ENCODE data around the gene DOHH.

DOHH gene

GRCh38 chr19:3528539-3529211, 28.2 kb upstream of the DOHH start:
- FAIRE-seq (no peak), DNase-seq (ENCODE audit: insufficient read length, low spot score) (no peak)
- no peak for TF ChIP-seq POLR2A (IDR thresholded peaks at IDR 0.05; ENCODE audit: low read depth, low read length)

GRCh38 chr19:3528080-3528479, 27.6 kb upstream of the DOHH start:
- TF ChIP-seq POLR2A (IDR thresholded peaks at IDR 0.05; ENCODE audit: low read depth, low read length): no peak
- DNase-seq (ENCODE audit: insufficient read length, low spot score): no peak
- FAIRE-seq: no peak

- no peak for FAIRE-seq
- no peak for TF ChIP-seq POLR2A (IDR thresholded peaks at IDR 0.05; ENCODE audit: low read depth, low read length)
- no peak for DNase-seq (ENCODE audit: insufficient read length, low spot score)
These were observed 26.9 kb upstream of the DOHH start for GRCh38 chr19:3527238-3527910.

- no peak for DNase-seq (ENCODE audit: insufficient read length, low spot score)
- no peak for TF ChIP-seq POLR2A (IDR thresholded peaks at IDR 0.05; ENCODE audit: low read depth, low read length)
- FAIRE-seq: no peak
These were observed 26.2 kb upstream of the DOHH start for GRCh38 chr19:3526507-3527237.

- no peak for DNase-seq (ENCODE audit: insufficient read length, low spot score)
- TF ChIP-seq POLR2A (IDR thresholded peaks at IDR 0.05; ENCODE audit: low read depth, low read length): no peak
- no peak for FAIRE-seq
These were observed 24.5 kb upstream of the DOHH start for GRCh38 chr19:3524904-3525451.

GRCh38 chr19:3524078-3524842, 23.8 kb upstream of the DOHH start:
- TF ChIP-seq POLR2A (IDR thresholded peaks at IDR 0.05; ENCODE audit: low read depth, low read length): no peak
- no peak for FAIRE-seq
- DNase-seq (ENCODE audit: insufficient read length, low spot score): no peak

GRCh38 chr19:3523361-3524077, 23.0 kb upstream of the DOHH start:
- DNase-seq (ENCODE audit: insufficient read length, low spot score): no peak
- FAIRE-seq: no peak
- no peak for TF ChIP-seq POLR2A (IDR thresholded peaks at IDR 0.05; ENCODE audit: low read depth, low read length)

GRCh38 chr19:3522421-3523360, 22.2 kb upstream of the DOHH start:
- FAIRE-seq (no peak), DNase-seq (ENCODE audit: insufficient read length, low spot score) (no peak)
- TF ChIP-seq POLR2A (IDR thresholded peaks at IDR 0.05; ENCODE audit: low read depth, low read length): no peak

- TF ChIP-seq POLR2A (IDR thresholded peaks at IDR 0.05; ENCODE audit: low read depth, low read length): no peak
- no peak for DNase-seq (ENCODE audit: insufficient read length, low spot score)
- FAIRE-seq: no peak
These were observed 20.6 kb upstream of the DOHH start for GRCh38 chr19:3521104-3521445.

- FAIRE-seq: no peak
- DNase-seq (ENCODE audit: insufficient read length, low spot score): no peak
These were observed 20.0 kb upstream of the DOHH start for GRCh38 chr19:3520166-3521103.

GRCh38 chr19:3519126-3519525, 18.7 kb upstream of the DOHH start:
- FAIRE-seq: no peak
- TF ChIP-seq POLR2A (IDR thresholded peaks at IDR 0.05; ENCODE audit: low read depth, low read length): no peak
- DNase-seq (ENCODE audit: insufficient read length, low spot score): no peak

More at GRCh38 chr19:3520166-3521103, 20.0 kb upstream of the DOHH start:
- TF ChIP-seq POLR2A (IDR thresholded peaks at IDR 0.05; ENCODE audit: low read depth, low read length): no peak

Data from H54 (cell line).